Adrenal gland (tissue), 12 donors: ENCODE measurements around the gene RHBDF2. TPM values are rescaled to one million over a fixed set of nuclear protein-coding genes. Genes with fewer than 3 reads are reported as not detected.

ENCODE experiments used
- DNase-seq, 7 donors: peaks; one replicate each; pipeline ENCODE4 v3.0.0-alpha.2; 2019 to 2020
- H3K27ac ChIP-seq, 5 donors: fragments of 200-600 bp; sonication (generic) in 4 of 5; 1 replicate in 3 of 5; 2 replicates in 2 of 5; pipeline versions ENCODE4 v1.5.1 to v1.8.0; 2016 to 2020; ENCODE audit warnings: mild to moderate bottlenecking in 1 of 5
- H3K27me3 ChIP-seq: fragments of 200-600 bp; 2 replicates; pipeline ENCODE4 v1.8.0; 2021
- H3K36me3 ChIP-seq, 2 donors: fragments of 200-600 bp; replicated peaks in 1 of 2; 1 replicate in 1 of 2; 2 replicates in 1 of 2; pipeline versions ENCODE4 v1.5.1 to v1.8.0; 2018 to 2022
- H3K4me1 ChIP-seq, 2 donors: fragments of 200-600 bp; replicated peaks in 1 of 2; 1 replicate in 1 of 2; 2 replicates in 1 of 2; pipeline versions ENCODE4 v1.5.1 to v1.8.0; 2018 to 2021
- H3K4me3 ChIP-seq, 4 donors: fragments of 200-600 bp; sonication (generic) in 3 of 4; one replicate each; pipeline ENCODE4 v1.5.1; 2016 to 2018
- H3K9me3 ChIP-seq, 3 donors: fragments of 200-600 bp; sonication (generic) in 1 of 3; replicated peaks in 1 of 3; 1 replicate in 2 of 3; 2 replicates in 1 of 3; pipeline versions ENCODE4 v1.5.1 to v1.8.0; 2016 to 2021
- CTCF ChIP-seq, 6 experiments: fragments of 450-650 bp in 4 of 6; fragments of 200-600 bp in 2 of 6; sonication (generic) in 1 of 6; IDR thresholded peaks; 1 replicate in 5 of 6; 2 replicates in 1 of 6; pipeline versions ENCODE4 v1.5.1 to v1.8.0; 2016 to 2021; ENCODE audit warnings: antibody characterized with exemption in 6 of 6, mild to moderate bottlenecking in 2 of 6, moderate library complexity in 1 of 6
- POLR2A ChIP-seq, 2 donors: fragments of 450-650 bp; IDR thresholded peaks; one replicate each; pipeline ENCODE4 v1.6.1; 2017; ENCODE audit warnings: antibody characterized with exemption in 2 of 2, mild to moderate bottlenecking in 2 of 2, moderate library complexity in 1 of 2
- WGBS, 4 donors: extraction: QIAGEN DNeasy Blood & Tissue Kit in 2 of 4; methylation state at CpG; one replicate each; pipeline versions ENCODE4 v1.1.5 to v1.1.7; 2013 to 2017; 5-methylcytosine and 5-hydroxymethylcytosine counted together
- intact Hi-C, 2 donors: fragments of 100-400 bp; cut with DNase I; formaldehyde crosslinking; loops; one replicate each; pipeline versions ENCODE4 v1.14.1 to v1.15.0; 2022 to 2023
- polyA plus RNA-seq, 3 donors: library from polyadenylated mRNA; stranded (reverse); fragments of 200-250 nt in 2 of 3; fragments of 350-450 nt in 1 of 3; fragmentation: Illumina TruSeq in 1 of 3; extraction: RNeasy Lipid Tissue Mini Kit (QIAGEN cat#74804) in 1 of 3; gene quantifications; one replicate each; pipeline ENCODE4 v1.2.3, GENCODE V29; 2013 to 2014
- total RNA-seq, 9 donors: library from RNA; depleted of rRNA in 4 of 9; stranded (reverse); fragments of >200 nt in 4 of 9; fragments of 120-200 nt in 1 of 9; fragmentation: NEBNext Ultra II Directional in 1 of 9; extraction: Animal tissue kit (Norgen Biotek cat#: 25700) in 1 of 9; gene quantifications; one replicate each; pipeline versions ENCODE4 v1.1.0 to v1.2.4, GENCODE V29; 2013 to 2023
- donor health status: healthy with polysubstance abuse.
- donor health status: Bipolar disorder and iron deficiency.
- donor health status: DM: yes; HTN: yes; CAD: no.
- donor health status: DM: no; HTN: no; CAD: no.
- donor health status: DM: no; HTN: no; CAD: no.
- donor health status: DM: yes; HTN: yes; CAD: no.

RHBDF2 gene
- total and polyA plus RNA-seq, 12 donors = 4.9 to 156 (median 40.3) TPM

DNA sequence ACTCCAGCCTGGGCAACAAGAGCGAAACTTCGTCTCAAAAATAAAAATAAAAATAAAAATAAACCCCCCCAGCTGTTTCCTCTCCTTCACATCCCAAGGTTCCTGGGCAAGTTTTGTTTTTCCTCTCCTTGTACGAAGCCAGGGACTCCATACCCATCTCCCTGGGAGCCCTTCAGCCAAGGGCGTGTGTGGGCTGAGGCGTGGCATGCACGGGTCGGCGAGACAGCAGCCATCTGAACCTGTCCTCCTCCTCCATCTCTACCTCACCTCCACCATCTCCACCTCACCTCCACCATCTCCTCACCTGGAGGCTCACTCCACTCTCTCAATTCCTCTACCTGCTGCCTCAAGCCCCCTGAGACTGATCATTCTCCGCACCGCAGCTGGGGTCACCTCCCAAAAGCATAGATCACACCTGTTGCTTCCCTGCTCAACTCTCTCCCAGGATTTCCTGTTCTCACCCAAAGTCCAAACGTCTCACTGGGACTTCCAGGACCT, 16.9 kb downstream of the RHBDF2 start:
- DNase-seq = no peak
- Histone ChIP-seq H3K4me3 (no peak overlapping the region), H3K27ac (peak overlapping the region in 4 of 5 donors; percentile 16 to 79 (median 62)), H3K36me3 (no peaks in the 10 kb centered on the region), H3K9me3 (no peaks in the 10 kb centered on the region), H3K4me1 (no peaks in the 10 kb centered on the region), H3K27me3 (no peaks in the 10 kb centered on the region)
- 78 to 89% (median 82%) methylated on average over 11 of the region's 11 CpGs for WGBS, 4 donors
- intact Hi-C loops = no loop called here
- no peak for TF ChIP-seq CTCF (IDR thresholded peaks at IDR 0.05)
- no peak for TF ChIP-seq POLR2A (IDR thresholded peaks at IDR 0.05)

- peak overlapping the region in 4 of 5 donors; percentile 42 to 79 (median 60) for H3K27ac ChIP-seq
- no peaks in the 10 kb centered on the region for H3K36me3 ChIP-seq
- 63 to 74% (median 68%) methylated on average over 14 to 21 of the region's 21 CpGs for WGBS, 4 donors
- H3K9me3 ChIP-seq = no peaks in the 10 kb centered on the region
- no peaks in the 10 kb centered on the region for H3K4me1 ChIP-seq
- H3K4me3 ChIP-seq = no peak overlapping the region
- H3K27me3 ChIP-seq = no peaks in the 10 kb centered on the region
- DNase-seq = peak in 4 of 7 donors; percentile 40 to 65 (median 51)
- TF ChIP-seq POLR2A (IDR thresholded peaks at IDR 0.05) (no peak), CTCF (IDR thresholded peaks at IDR 0.05) (no peak)
- intact Hi-C loops = no loop called here
These were observed 20.1 kb downstream of the RHBDF2 start for GRCh38 chr17:76481071-76481655.

DNA sequence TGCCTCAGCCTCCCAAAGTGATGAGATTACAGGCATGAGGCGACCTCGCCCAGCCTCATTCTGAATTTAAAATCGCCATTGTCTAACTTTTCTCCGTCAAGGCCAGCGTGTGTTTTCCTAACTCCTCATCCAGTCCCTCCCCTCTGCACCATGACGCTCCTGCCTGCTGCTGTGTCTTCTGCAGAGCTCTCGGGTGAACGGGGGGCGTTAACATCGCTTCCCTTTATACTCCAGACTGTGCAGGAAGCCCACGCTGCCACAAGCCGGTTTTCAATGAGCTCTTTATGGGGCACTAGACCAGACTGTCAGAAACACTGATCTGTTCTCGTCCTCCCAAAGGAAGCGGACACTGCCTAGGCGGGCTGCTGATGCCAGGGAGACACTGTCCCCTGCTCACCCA, 20.6 kb downstream of the RHBDF2 start:
- DNase-seq = no peak

DNA sequence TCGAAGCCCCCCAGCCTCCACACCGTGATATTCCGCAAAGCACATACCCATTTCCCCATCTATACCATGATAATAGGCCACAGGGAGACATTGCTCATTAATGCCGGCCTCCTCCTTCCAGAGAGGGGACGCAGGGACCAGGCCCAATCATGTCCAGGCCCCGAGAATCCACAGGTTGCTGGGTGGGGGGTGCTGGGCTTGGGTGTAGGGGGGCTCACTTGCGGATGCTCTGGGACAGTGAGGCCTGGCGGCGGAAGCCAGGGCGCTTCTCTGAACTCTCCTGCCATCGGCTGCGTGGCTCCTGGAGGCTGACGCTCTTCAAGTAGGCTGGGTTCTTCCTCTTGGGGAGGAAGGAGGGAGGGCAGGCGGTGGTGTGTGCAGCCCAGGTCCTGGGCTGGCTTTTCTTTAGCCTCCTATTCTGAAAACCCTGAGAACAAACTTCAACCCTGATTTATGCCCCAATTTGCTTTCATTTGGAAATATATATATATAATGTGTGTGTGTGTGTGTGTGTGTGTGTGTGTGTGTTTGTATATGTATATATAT, 21.6 kb downstream of the RHBDF2 start:
- H3K36me3 ChIP-seq = no peaks in the 10 kb centered on the region
- TF ChIP-seq POLR2A (IDR thresholded peaks at IDR 0.05) (no peak), CTCF (IDR thresholded peaks at IDR 0.05) (no peak)
- intact Hi-C loops = no loop called here
- H3K4me1 ChIP-seq = no peaks in the 10 kb centered on the region
- H3K27ac ChIP-seq = no peak overlapping the region
- no peaks in the 10 kb centered on the region for H3K27me3 ChIP-seq
- WGBS, 4 donors = 76 to 89% (median 83%) methylated on average over 9 to 14 of the region's 14 CpGs
- H3K4me3 ChIP-seq = no peak overlapping the region
- no peaks in the 10 kb centered on the region for H3K9me3 ChIP-seq
- no peak for DNase-seq

More for the DNA sequence above, 20.6 kb downstream of the RHBDF2 start:
- Histone ChIP-seq H3K27me3 (no peaks in the 10 kb centered on the region), H3K4me1 (no peaks in the 10 kb centered on the region), H3K9me3 (no peaks in the 10 kb centered on the region), H3K36me3 (no peaks in the 10 kb centered on the region), H3K4me3 (no peak overlapping the region), H3K27ac (peak overlapping the region in 3 of 5 donors; percentile 52 to 79 (median 69))
- intact Hi-C loops = no loop called here
- TF ChIP-seq CTCF (IDR thresholded peaks at IDR 0.05) (no peak), POLR2A (IDR thresholded peaks at IDR 0.05) (no peak)
- WGBS, 4 donors = 46 to 54% (median 48%) methylated on average over 15 of the region's 15 CpGs
